ENCODE results near the gene NRARP. TPM values are rescaled to one million over a fixed set of nuclear protein-coding genes. Genes with fewer than 3 reads are reported as not detected.
A peak's percentile ranks its signal among the peaks of the same experiment; 100 is the strongest.

The NRARP gene
- total RNA-seq, 8 experiments from 2014 or later, result 1.00 to 20.5 (median 3.4) TPM; not detected in 1

DNA sequence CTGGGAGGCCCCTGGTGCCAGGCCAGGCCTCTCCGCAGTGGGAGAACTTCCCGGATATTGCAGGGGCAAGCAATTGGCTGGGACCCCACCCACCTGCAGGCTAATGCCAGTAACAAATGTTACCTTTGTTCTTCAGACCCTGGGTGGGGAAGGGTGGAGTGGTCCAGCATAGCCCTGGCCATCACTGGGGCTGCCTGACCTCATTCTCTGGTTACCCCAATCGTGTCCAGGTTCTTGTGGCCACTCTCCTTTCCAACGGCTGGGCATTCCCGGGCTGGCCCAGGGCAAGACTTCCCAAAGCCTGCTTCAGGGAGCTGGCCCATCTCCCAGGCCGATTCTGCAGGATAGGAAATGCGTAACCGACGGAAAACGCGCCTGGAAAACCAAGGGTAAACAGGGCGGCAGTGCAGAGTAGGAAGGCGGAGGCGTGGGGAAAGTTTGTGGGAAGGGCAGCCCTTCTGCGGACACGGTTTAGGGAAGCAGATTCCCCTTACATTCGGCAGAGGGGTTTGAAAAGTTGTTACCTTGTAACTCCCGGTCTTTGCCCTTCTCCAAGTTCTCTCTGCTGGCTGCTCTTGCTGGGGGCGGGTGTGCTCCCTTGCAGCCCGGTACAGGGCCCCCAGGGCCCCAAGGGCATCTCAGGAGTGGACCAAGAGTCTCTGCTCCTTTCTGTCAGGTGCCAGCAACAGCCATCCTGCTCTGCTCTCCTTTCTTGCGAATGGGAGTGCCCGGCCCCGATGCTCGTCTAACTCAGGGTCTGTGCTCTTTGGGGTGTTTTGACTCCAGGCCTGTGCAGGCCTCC is 3.5 kb downstream of the NRARP start:
- WGBS, 10 experiments, result 10 to 58% (median 34%) methylated on average over 1 to 12 of the region's 24 CpGs; no CpG with 5 or more reads in 2 of the 10 experiments
- no peak for ATAC-seq (replicated peaks in 6 of 8)
- in situ Hi-C loops (cut with MboI; ENCODE audit: low pct_unique_long_range_greater_than_20kb in 2 of 9, low sequenced_read_pairs in 9 of 9, unreplicated experiment in 9 of 9), result loop anchor here in 3 of 9 experiments (10.0 to 25.0 kb wide), 3 partner anchors 106 to 139 kb away; partner anchors contain the start of genes ENTPD8 (in 1 of the 3), EXD3 (in 1 of the 3) and NOXA1 (in 1 of the 3)
- Histone ChIP-seq H3K4me1 (replicated peaks in 1 of 2) (peaks cover 18 to 34% of the 10 kb centered on the region in 2 donors), H3K27ac (no peak overlapping the region), H3K4me3 (peak overlapping the region in 2 of 5 donors; percentile 53 to 74)

DNA sequence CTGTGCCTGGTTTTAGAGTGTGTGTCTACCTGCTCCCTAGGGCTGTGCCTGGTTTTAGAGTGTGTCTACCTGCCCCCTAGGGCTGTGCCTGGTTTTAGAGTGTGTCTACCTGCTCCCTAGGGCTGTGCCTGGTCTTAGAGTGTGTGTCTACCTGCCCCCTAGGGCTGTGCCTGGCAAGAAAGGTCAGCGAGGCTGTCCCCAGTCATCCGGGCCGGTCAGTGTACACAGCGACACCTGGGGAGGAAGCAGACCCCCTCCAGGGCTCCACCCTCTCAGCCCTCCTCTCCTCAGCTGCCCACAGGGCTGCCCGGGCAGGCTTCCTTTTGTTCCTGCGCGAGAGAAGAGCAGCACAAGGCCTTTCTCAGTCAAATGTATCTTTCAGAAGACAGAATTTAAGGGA is 4.1 kb downstream of the NRARP start:
- 40% methylated on average over 4 of the region's 7 CpGs; no CpG with 5 or more reads in 9 of the 10 experiments for WGBS, 10 experiments
- no peak overlapping the region for H3K27ac ChIP-seq
- H3K4me3 ChIP-seq, result no peak overlapping the region
- ATAC-seq (replicated peaks in 6 of 8), result no peak
- H3K4me1 ChIP-seq (replicated peaks in 1 of 2), result peaks cover 14 to 27% of the 10 kb centered on the region in 2 donors
- in situ Hi-C loops (cut with MboI; ENCODE audit: low pct_unique_long_range_greater_than_20kb in 2 of 9, low sequenced_read_pairs in 9 of 9, unreplicated experiment in 9 of 9), result loop anchor here in 3 of 9 experiments (10.0 to 25.0 kb wide), 3 partner anchors 107 to 139 kb away; partner anchors contain the start of genes ENTPD8 (in 1 of the 3), EXD3 (in 1 of the 3) and NOXA1 (in 1 of the 3)

DNA sequence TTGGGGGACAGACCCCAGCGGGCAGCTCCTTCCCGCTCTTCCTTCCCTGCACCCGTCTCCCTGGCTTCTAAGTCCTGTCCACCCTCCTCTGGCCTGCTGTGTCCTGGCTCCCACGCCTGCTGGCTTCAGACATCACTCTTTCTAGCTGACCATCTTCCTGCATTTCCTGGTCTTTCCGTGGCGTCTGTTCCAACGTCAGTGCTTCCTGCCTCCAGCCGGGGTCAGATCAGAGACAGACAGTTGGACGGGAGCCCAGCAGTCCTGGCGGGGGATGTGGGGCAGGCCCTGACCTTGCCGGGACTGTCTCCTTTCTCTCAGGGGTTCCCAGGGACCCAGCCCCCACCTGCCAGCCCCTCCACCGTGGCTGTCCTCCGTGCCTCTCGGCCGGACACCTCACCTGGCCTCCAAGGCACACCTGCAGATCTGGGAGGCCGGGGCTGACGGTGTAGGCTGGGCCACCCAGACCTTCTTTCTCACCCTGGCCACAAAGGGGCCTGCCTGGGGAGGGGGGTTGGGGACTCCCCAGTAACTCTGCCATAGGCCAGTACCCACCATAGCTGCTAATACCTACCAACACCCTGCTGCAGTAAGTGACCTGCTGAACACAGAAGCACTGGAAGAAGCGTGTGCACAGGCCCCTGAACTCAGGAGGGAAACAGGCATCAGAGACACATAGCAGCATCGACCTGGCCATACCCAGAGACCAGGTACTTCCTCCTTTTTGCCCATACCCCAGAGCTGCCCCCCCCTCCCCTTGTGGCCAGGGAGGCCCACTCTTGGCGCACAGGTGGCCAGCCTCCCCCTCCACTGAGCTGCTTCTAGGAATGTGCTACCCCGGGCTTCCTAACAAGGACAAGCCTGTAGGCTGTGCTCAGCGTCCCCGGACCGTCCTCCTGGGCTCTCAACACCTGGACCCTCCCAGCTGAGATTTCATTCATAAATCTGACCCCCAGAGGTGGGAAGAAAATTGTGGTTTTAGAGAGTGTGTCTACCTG is 5.1 kb downstream of the NRARP start:
- no peak for ATAC-seq (replicated peaks in 6 of 8)
- in situ Hi-C loops (cut with MboI; ENCODE audit: low pct_unique_long_range_greater_than_20kb in 2 of 9, low sequenced_read_pairs in 9 of 9, unreplicated experiment in 9 of 9), result loop anchor here in 3 of 9 experiments (10.0 to 25.0 kb wide), 3 partner anchors 108 to 140 kb away; partner anchors contain the start of genes ENTPD8 (in 1 of the 3), EXD3 (in 1 of the 3) and NOXA1 (in 1 of the 3)
- peak overlapping the region in 1 of 5 donors; percentile 34 for H3K4me3 ChIP-seq

DNA sequence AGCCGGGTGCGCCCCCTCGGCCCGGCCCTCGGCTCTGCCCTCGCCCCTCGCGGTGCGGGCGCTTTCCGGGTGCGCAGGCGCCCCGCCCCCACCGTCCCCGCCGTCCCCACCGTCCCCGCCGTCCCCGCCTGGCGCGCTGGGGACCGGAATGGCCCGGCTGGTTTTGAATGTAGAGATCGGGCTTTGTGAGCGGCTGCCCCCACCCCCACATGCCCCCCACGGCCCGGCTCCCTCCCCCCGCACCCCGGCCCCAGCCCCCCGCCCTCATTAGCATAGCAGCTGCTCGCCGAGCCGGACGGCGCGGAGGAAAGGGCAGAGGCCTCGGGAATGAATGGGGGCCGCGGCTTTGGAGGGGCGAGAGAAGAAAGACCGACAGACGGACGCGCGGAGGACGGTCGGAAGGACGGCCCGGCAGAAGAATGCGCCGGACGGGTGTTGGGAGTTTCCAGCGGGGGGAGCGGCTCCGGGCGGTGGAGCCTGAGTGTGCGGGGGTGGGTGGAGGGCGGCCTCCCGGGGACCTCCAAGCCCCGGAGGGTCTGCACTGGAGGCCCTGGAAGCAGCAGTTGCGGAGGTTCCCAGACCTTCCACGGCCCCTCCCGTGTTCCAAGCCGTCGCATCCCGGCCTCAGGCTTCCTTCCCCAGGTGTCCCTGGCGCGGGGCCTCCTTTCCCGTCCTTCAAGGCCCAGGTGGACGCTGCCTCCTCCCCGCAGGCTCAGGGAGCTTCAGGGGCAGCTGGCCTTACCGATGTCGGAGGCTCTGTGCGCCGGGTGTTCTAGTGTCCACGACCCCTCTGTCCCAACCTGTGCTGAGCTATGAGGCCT is 6.0 kb downstream of the NRARP start:
- H3K4me3 ChIP-seq, result peak overlapping the region; percentile 34 to 57 (median 44)
- peak overlapping the region in 1 of 2 donors; percentile 65 for H3K27ac ChIP-seq
- WGBS, 10 experiments, result 0% methylated on average over 1 of the region's 78 CpGs; no CpG with 5 or more reads in 9 of the 10 experiments
- in situ Hi-C loops (cut with MboI; ENCODE audit: low pct_unique_long_range_greater_than_20kb in 2 of 9, low sequenced_read_pairs in 9 of 9, unreplicated experiment in 9 of 9), result loop anchor here in 3 of 9 experiments (10.0 to 25.0 kb wide), 3 partner anchors 109 to 141 kb away; partner anchors contain the start of genes ENTPD8 (in 1 of the 3), EXD3 (in 1 of the 3) and NOXA1 (in 1 of the 3)
- ATAC-seq (replicated peaks in 6 of 8), result peak in 6 of 8 experiments; percentile 12 to 70 (median 60)
- peaks cover 10 to 22% of the 10 kb centered on the region in 2 donors for H3K4me1 ChIP-seq (replicated peaks in 1 of 2)

More for the DNA sequence above, 5.1 kb downstream of the NRARP start:
- 47% methylated on average over 6 of the region's 24 CpGs; no CpG with 5 or more reads in 9 of the 10 experiments for WGBS, 10 experiments
- Histone ChIP-seq H3K27ac (peak overlapping the region in 1 of 2 donors; percentile 43), H3K4me1 (replicated peaks in 1 of 2) (peaks cover 10 to 22% of the 10 kb centered on the region in 2 donors)

DNA sequence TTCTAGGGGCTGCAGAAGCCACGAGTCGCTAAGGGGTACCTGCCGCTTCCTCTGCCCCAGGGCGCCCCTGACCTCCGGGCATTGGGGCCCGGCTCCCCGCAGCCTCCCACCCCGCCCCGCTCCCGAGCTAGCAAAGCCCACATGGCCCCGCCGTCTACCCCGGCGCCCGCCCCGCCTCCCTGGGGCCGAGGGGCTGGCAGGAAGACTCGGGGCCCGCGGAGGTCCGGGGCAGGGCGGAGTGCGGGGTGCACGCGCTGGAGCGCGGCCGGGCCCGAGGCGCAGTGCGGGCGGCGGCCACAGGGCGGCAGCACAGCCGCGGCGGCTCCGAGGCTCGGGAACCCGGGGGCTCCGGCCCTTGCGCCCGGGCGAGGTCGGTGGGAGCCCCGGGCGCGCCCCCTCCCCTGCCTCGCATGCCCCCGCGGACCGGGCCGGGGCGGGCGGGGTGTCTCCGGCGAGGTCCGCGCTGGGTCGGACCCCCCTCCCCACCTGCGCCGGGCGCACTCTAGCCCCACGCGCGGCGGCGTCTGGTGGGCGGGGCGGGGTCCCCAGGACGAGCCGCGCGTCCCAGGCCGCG is 6.7 kb downstream of the NRARP start:
- in situ Hi-C loops (cut with MboI; ENCODE audit: low pct_unique_long_range_greater_than_20kb in 2 of 9, low sequenced_read_pairs in 9 of 9, unreplicated experiment in 9 of 9), result loop anchor here in 3 of 9 experiments (10.0 to 25.0 kb wide), 3 partner anchors 109 to 142 kb away; partner anchors contain the start of genes ENTPD8 (in 1 of the 3), EXD3 (in 1 of the 3) and NOXA1 (in 1 of the 3)
- Histone ChIP-seq H3K27ac (peak overlapping the region in 1 of 2 donors; percentile 65), H3K4me1 (replicated peaks in 1 of 2) (peaks cover 10 to 22% of the 10 kb centered on the region in 2 donors), H3K4me3 (peak overlapping the region; percentile 34 to 57 (median 44))
- peak; percentile 57 to 78 (median 65) for ATAC-seq (replicated peaks in 6 of 8)
- WGBS, 10 experiments, result 19% methylated on average over 4 of the region's 76 CpGs; no CpG with 5 or more reads in 9 of the 10 experiments

DNA sequence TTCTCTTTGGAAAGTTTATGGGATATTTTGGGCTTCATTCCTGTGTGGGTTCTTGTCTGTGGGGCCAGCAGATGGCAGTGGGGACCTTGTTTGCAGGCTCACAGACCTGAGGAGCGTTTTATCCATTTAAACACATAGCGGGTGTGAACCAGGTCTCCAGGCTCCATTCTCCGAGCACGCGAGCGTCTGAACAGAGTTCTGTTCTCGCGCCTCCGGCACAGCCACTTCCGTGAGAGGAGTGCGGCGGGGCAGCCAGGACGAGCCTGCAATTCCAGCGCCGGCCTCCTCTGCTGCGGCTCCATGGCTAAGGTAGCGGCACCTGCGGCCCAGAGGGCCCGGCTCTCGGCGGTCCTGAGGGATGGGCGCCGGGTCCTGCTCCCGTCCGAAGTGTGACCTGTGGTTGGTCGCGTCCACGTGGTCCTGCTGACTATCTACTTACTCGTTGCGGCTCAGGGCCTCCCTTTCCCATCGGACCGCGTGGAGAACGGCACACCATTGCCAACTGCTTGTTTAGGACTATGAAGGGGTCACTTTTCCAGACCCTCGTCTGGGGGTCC is 7.3 kb downstream of the NRARP start:
- H3K4me1 ChIP-seq (replicated peaks in 1 of 2), result peaks cover 8 to 22% of the 10 kb centered on the region in 2 donors
- peak in 2 of 8 experiments; percentile 26 to 39 for ATAC-seq (replicated peaks in 6 of 8)
- H3K4me3 ChIP-seq, result peak overlapping the region in 2 of 5 donors; percentile 34 to 44
- WGBS, 10 experiments, result 22 to 50% (median 33%) methylated on average over 3 to 15 of the region's 35 CpGs; no CpG with 5 or more reads in 7 of the 10 experiments
- in situ Hi-C loops (cut with MboI; ENCODE audit: low pct_unique_long_range_greater_than_20kb in 2 of 9, low sequenced_read_pairs in 9 of 9, unreplicated experiment in 9 of 9), result loop anchor here in 3 of 9 experiments (10.0 to 25.0 kb wide), 3 partner anchors 110 to 143 kb away; partner anchors contain the start of genes ENTPD8 (in 1 of the 3), EXD3 (in 1 of the 3) and NOXA1 (in 1 of the 3)
- H3K27ac ChIP-seq, result no peak overlapping the region

DNA sequence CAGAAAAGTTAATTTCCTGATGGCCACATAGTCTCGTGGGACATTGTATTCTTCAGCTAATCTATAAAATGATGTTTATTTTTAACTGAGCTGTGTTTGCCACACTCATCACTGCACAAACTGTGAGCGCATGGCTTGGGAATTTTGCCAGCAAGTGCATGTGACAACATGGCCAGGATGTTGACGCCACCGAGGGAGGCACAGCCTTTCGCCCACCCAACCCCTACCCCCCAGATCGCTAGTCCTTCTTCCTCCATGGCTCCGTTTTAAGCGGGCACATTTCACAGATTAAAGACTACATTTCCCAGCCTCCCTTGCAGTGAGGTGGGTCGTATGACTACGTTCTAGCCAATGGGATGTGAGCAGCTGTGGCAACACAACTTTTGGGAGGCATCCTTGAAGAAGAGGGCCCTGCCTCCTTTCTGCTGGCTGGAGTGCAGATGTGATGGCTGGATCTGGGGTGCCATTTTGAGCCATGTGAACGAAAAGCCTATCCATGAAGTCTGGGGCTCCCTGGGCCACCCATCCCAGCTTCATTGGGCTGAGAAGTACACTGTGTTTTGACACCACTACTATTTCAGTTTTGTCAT is 7.9 kb downstream of the NRARP start:
- no peak overlapping the region for H3K4me3 ChIP-seq
- in situ Hi-C loops (cut with MboI; ENCODE audit: low pct_unique_long_range_greater_than_20kb in 2 of 9, low sequenced_read_pairs in 9 of 9, unreplicated experiment in 9 of 9), result loop anchor here in 3 of 9 experiments (10.0 to 25.0 kb wide), 3 partner anchors 111 to 143 kb away; partner anchors contain the start of genes ENTPD8 (in 1 of the 3), EXD3 (in 1 of the 3) and NOXA1 (in 1 of the 3)
- peak in 3 of 8 experiments; percentile 26 to 46 (median 34) for ATAC-seq (replicated peaks in 6 of 8)
- no peak overlapping the region for H3K27ac ChIP-seq
- WGBS, 10 experiments, result 5 to 80% (median 70%) methylated on average over 1 to 4 of the region's 11 CpGs; no CpG with 5 or more reads in 5 of the 10 experiments
- H3K4me1 ChIP-seq (replicated peaks in 1 of 2), result peaks cover 3 to 21% of the 10 kb centered on the region in 2 donors

DNA sequence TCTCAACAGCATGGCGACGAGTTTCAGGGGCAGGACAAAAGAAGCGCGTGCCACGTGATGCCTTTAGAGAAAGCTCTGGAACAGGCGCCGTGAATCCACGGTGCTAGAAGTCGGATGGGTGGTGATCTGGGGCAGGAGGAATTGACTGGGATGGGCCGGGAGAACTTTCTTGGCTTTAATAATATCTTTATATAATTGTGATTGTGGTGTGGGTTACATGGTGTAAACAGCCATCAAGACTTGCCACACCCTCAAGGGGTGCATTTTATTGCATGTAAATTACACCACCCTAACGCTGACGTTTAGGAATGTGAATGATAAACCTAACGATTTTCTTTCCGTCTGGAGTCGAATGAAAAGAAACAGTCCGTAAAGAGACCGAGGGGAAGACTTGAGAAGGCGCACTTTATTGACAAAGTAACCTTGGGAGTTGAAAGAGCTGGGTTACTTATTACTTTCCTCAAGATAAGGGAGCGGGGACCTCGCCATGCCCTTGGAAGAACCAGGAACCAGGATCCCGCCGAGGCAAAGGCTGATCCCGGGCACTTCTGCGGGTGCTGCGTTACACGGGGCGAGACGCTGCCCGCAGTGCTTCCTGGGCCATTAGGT is 8.5 kb downstream of the NRARP start:
- no peak overlapping the region for H3K4me3 ChIP-seq
- in situ Hi-C loops (cut with MboI; ENCODE audit: low pct_unique_long_range_greater_than_20kb in 2 of 9, low sequenced_read_pairs in 9 of 9, unreplicated experiment in 9 of 9), result loop anchor here in 3 of 9 experiments (10.0 to 25.0 kb wide), 3 partner anchors 111 to 144 kb away; partner anchors contain the start of genes ENTPD8 (in 1 of the 3), EXD3 (in 1 of the 3) and NOXA1 (in 1 of the 3)

DNA sequence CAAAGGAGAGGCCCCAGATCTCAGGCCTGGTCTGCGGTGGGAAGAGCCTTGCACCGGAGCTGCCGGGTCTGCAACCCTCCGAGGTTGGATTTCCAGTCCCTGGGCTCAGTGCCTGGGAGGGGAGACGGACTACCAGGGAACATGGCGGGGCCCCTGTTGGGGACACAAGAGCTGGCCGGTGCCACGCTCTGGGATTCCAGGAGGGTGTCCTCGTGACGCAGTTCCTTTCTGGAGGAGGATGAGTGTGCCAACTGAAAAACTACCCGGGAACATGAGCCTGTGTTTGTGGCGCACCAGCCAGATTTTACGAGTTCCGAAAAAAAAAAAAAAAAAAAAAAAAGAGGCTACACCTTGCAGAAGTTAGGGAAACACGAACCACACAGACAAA is 9.0 kb downstream of the NRARP start:
- Histone ChIP-seq H3K27ac (no peak overlapping the region), H3K4me3 (no peak overlapping the region), H3K4me1 (replicated peaks in 1 of 2) (peaks cover 0 to 12% of the 10 kb centered on the region in 2 donors)
- no peak for ATAC-seq (replicated peaks in 6 of 8)
- WGBS, 10 experiments, result 50 to 100% (median 68%) methylated on average over 1 to 6 of the region's 15 CpGs; no CpG with 5 or more reads in 4 of the 10 experiments
- in situ Hi-C loops (cut with MboI; ENCODE audit: low pct_unique_long_range_greater_than_20kb in 2 of 9, low sequenced_read_pairs in 9 of 9, unreplicated experiment in 9 of 9), result loop anchor here in 3 of 9 experiments (10.0 to 25.0 kb wide), 3 partner anchors 112 to 144 kb away; partner anchors contain the start of genes ENTPD8 (in 1 of the 3), EXD3 (in 1 of the 3) and NOXA1 (in 1 of the 3)

More for the DNA sequence above, 8.5 kb downstream of the NRARP start:
- H3K4me1 ChIP-seq (replicated peaks in 1 of 2), result peaks cover 2 to 17% of the 10 kb centered on the region in 2 donors
- no peak for ATAC-seq (replicated peaks in 6 of 8)
- WGBS, 10 experiments, result 68 to 100% (median 90%) methylated on average over 5 to 29 of the region's 29 CpGs; no CpG with 5 or more reads in 3 of the 10 experiments
- no peak overlapping the region for H3K27ac ChIP-seq
